Measurements from ENCODE around the gene ADCY4. TPM values are rescaled to one million over a fixed set of nuclear protein-coding genes. Genes with fewer than 3 reads are reported as not detected.
"Not testable (repeated sequence)": the region's sequence is repeated elsewhere in the genome, so short reads cannot be mapped to it uniquely, and the experiment has no call there.

ADCY4 gene
- under 1 TPM; 0.43 to 0.76 (median 0.53) TPM for total RNA-seq

DNA sequence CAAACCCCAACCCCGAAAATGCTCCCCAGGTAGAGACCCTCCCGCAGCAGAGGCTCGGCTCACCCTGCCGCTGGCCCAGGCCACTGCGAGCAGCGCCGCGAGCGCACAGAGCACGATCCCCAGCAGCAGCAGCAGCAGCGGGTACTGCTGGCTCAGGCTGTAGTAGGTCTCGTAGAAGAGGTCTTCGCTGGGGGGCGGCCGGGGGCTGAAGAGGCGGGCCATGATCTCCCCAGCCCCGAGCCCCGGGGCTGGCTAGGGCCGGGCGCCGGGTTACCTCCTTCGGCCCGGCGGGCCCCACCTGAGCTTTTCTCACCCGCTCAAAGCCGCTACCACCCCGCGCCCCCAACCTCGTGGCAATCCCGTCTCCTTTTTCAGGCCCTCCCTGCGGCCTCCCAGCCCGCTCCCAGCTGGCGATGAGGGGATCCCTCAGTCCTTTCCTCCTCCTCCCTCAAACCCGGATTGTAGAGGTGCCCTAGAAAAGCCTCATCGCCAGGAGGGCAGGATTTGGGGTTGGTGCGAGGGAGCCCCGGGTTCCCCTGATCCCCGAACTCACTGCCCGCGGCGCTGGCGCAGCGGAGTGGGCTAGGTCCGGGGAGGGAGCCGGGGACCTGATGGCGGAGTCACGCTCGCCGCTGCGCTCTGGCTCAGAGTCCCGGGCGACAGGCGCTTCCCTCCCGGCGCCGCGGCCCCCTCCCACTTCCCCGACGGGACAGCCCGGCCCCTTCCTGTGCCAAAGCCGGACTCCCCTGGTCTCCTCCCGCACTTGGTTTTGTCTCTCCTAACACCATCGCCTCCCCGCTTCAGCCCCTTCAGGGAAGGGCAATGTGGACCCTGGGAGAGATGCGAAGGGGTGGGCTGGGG is at the start of gene ADCY4:
Gene ADCY4 (minus strand): TSS at position 641 of the 861 bp plus-strand sequence. CDS start 419 bp downstream, at position 222.
- DNase-seq = no peak
- H3K9me3 Mint-ChIP-seq = no peaks in the 10 kb centered on the region
- ATAC-seq = peak; percentile 26 to 34
- H3K27me3 Mint-ChIP-seq (ENCODE audit: low read depth) = peaks cover 16% of the 10 kb centered on the region
- H3K36me3 Mint-ChIP-seq (ENCODE audit: insufficient read depth) = peaks cover 13% of the 10 kb centered on the region
- peaks cover 60% of the 10 kb centered on the region for H3K4me1 Mint-ChIP-seq (ENCODE audit: low read depth)
- peak within 1 kb of the TSS; percentile 59 for H3K4me3 Mint-ChIP-seq

DNA sequence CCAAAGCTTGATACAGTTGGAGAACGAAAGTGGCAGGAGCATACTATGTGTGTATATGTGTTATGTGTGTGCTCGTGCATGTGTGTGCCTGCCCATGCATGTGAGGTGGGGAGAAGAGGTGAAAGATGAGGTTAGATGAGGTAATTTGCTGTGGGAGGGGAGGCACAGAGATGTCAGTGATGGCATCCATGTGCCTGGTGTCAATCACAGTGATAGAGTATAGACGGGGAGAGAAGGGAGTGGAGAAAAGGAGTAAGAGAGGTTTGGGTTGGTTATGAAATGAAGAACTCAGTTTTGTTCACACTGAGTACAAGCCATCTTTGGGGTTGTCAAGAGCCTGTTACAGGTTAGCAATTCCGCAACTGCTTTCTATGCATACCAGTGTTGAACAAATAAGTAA is 49.3 kb upstream of the ADCY4 start:
- Mint-ChIP-seq H3K36me3 (ENCODE audit: insufficient read depth) (no peaks in the 10 kb centered on the region), H3K27me3 (ENCODE audit: low read depth) (peaks cover 7% of the 10 kb centered on the region), H3K4me3 (no peak overlapping the region), H3K9me3 (no peaks in the 10 kb centered on the region), H3K4me1 (ENCODE audit: low read depth) (no peaks in the 10 kb centered on the region)
- DNase-seq = no peak
- no peak for ATAC-seq

DNA sequence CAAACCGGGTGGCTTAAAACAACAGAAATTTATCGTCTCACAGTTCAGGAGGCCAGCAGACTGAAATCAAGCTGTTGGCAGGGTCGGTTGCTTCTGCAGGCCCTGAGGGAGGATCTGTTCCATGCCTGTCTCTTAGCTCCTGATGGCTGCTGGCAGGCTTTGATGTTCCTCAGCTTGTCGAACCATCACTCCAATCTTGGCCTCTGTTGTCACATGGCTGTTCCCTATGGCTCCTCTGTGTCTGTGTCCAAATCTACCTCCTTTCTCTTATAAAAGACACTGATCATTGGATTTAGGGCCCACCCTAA is 47.1 kb upstream of the ADCY4 start:
- no peak overlapping the region for H3K4me3 Mint-ChIP-seq
- no peaks in the 10 kb centered on the region for H3K36me3 Mint-ChIP-seq (ENCODE audit: insufficient read depth)
- DNase-seq (no peak), ATAC-seq (no peak)
- H3K9me3 Mint-ChIP-seq = no peaks in the 10 kb centered on the region
- no peaks in the 10 kb centered on the region for H3K4me1 Mint-ChIP-seq (ENCODE audit: low read depth)
- H3K27me3 Mint-ChIP-seq (ENCODE audit: low read depth) = peaks cover 7% of the 10 kb centered on the region

DNA sequence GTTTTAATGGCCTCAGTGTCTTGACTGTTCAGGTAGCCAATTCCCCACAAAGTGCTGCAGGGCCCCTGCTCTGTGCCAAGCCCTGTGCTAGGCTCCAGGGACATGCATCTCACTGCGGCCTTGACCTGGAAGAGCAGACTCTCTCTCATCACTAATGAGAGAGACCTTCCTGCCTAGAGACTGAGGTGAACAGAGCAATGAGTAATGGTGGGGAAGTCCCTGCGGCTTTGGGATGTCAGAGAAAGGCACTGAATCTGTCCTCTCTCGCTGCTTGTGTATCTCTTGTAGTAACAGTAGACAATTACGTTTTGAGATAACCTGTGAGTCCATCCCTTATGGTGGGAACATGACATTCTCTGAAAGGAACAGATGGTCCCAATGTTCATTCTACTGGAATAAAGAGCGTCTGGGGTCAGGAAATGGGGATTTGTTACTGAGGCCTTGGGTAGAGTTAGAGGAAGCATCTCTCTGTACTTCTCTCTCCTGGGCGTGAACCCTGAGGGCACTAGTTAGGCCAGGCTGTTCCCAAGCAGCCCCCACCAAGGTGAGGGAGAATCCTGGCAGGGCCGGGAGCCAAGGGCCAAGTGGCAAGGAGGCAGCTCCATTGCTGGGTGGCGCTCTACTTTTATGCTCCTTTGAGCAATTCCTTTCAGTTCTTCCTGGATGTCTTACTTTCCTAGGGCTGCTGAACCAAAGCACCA is 46.6 kb upstream of the ADCY4 start:
- no peaks in the 10 kb centered on the region for H3K36me3 Mint-ChIP-seq (ENCODE audit: insufficient read depth)
- H3K4me3 Mint-ChIP-seq = no peak overlapping the region
- peaks cover 7% of the 10 kb centered on the region for H3K27me3 Mint-ChIP-seq (ENCODE audit: low read depth)
- no peaks in the 10 kb centered on the region for H3K9me3 Mint-ChIP-seq
- ATAC-seq = peak; percentile 57 to 61
- DNase-seq = no peak
- H3K4me1 Mint-ChIP-seq (ENCODE audit: low read depth) = no peaks in the 10 kb centered on the region

DNA sequence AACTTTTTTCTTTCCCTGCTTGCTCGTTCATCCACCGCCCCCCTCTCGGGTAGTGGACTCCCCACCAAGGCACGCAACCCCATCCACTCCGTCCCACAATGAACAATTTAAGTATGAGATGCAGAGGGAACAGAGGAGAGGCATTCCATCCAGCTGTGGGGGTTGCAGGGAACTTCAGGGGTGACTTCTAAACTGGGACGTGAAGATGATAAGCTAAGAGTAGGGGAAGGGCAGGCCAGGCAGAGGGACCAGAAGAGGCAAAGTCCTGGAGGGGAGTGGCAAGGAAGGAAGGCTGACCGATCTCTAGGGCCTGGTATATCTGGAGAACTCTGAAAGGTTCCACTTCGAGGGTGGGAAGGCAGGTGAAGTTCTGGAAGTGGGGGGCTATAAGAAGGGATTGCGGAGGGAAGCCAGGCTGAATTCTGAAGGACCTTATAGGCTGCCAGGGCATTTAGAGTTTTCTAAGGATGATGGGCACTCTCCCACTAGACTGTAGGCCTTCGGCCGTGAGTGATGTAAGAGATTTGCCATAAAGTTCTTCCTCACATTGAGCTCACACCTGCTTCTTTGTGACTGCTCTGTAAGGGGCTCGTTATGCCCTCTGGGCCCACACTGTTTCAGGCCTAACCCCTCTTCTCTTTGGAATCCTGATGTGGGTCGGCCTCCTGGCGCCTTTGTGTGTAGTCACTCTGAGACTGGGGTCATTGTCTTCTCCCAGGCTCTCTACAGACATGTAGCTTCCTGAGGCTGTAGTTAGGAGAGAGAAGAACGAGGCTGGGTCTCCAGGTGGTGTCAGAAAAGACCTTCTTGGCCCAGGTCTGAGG is 45.2 kb upstream of the ADCY4 start:
- Mint-ChIP-seq H3K27me3 (ENCODE audit: low read depth) (peaks cover 7% of the 10 kb centered on the region), H3K36me3 (ENCODE audit: insufficient read depth) (no peaks in the 10 kb centered on the region), H3K9me3 (no peaks in the 10 kb centered on the region), H3K4me1 (ENCODE audit: low read depth) (no peaks in the 10 kb centered on the region), H3K4me3 (no peak overlapping the region)
- no peak for DNase-seq
- ATAC-seq = no peak

DNA sequence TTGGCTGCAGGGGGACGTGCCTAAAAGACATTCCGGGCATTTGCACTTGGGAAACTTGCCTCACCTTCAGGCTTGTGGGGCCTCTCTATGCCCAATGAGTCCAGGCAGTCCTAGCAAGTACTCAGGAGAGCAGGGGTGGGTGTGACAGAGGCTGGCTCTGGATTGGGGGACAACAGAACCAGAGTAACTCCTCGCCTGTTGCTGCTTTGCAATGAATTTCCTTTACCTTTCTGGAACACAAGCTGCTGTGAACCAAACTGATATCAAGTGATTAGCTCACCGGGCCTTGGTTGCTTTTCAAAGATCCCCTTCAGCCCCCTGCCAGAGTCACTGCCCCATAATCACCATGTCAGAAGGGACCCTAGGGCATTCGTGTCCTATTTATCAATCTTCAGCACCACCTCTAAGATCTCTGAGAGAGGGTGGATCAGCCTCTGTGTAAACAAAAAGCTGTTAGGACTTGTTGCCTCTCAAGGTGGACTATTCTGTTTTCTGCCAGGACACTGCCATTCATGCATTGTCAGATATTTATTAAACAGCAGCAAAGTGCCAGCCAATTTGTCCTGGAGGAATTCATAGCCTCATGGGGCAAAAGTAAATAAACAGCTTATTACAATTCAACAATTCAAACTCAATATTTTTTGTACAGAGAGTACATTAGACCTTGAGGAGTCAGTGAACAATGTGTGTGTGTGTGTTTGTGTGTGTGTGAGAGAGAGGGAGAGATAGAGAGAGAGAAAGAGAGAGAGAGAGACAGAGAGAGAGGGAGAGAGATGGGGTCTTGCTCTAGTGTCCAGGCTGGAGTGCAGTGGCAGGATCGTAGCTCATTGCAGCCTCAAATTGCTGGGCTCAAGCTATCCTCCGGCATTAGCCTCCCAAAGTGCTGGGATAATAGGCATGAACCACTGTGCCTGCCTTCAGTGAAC is 44.4 kb upstream of the ADCY4 start:
- no peak for DNase-seq
- H3K27me3 Mint-ChIP-seq (ENCODE audit: low read depth) = peaks cover 5% of the 10 kb centered on the region
- H3K4me1 Mint-ChIP-seq (ENCODE audit: low read depth) = no peaks in the 10 kb centered on the region
- no peaks in the 10 kb centered on the region for H3K9me3 Mint-ChIP-seq
- H3K4me3 Mint-ChIP-seq = no peak overlapping the region
- ATAC-seq = no peak
- no peaks in the 10 kb centered on the region for H3K36me3 Mint-ChIP-seq (ENCODE audit: insufficient read depth)

DNA sequence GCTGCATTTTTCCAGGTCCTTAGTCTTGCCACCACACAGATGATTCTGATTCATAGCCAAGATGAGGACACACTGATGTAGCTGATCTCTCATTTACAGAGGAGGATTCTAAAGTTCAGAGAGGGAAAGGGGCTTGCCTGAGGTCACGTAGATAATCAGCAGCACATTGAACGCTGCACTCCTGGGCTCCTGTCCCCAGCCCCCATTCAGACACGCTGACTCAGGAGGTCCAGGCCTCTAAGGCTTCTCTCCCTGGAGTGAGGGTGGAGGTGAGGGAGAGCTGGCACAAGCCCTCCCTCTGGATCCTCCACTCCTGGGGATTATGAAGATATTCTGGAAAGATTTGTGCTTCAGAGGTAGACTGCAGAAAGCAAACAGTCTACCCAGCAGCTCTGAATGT is 43.5 kb upstream of the ADCY4 start:
- no peak for ATAC-seq

DNA sequence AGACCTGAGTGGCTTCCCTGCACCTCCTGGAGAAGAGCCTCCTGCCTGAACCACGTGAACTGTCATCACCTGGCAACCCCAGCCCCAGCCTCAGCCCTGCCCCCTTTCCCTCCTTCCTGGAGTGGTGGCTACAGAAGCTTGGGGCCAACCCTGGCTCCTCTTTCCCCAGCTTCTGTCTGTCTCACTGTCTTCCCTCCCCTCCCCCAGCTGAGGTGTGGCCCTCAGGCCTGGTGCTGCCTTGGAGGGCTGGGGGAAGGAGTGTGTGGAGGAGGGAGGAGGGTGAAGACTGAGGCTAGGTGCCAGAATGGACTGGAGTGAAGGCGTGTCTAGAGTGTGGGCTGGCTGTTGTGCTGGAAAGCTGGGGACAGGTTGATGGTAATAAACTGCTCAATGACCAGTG is 42.8 kb upstream of the ADCY4 start:
- no peaks in the 10 kb centered on the region for H3K4me1 Mint-ChIP-seq (ENCODE audit: low read depth)
- H3K9me3 Mint-ChIP-seq = no peaks in the 10 kb centered on the region
- ATAC-seq = no peak

More for the DNA sequence above, 43.5 kb upstream of the ADCY4 start:
- H3K4me1 Mint-ChIP-seq (ENCODE audit: low read depth) = no peaks in the 10 kb centered on the region
- H3K27me3 Mint-ChIP-seq (ENCODE audit: low read depth) = peaks cover 6% of the 10 kb centered on the region
- DNase-seq = no peak
- no peaks in the 10 kb centered on the region for H3K36me3 Mint-ChIP-seq (ENCODE audit: insufficient read depth)
- H3K9me3 Mint-ChIP-seq = no peaks in the 10 kb centered on the region
- no peak overlapping the region for H3K4me3 Mint-ChIP-seq

DNA sequence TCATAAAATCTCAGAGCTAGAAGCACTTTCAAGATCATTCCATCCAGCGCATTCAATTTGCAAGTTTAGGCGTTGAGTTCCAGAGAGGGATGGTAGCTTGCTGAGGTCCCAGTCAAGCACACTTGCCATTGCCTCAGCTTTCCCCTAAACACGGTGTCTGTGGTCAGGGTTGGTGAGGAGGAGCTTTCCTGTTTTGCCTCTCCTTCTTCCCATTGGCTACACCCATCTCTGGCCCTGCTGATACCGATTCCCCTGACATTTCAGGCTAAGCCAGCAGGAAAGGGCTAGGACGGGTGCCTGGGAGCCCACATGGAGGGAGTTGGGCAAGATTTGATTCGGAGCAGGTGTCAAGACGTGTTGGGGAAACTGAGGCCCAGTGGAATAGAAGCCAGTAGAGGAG is 42.3 kb upstream of the ADCY4 start:
- no peaks in the 10 kb centered on the region for H3K4me1 Mint-ChIP-seq (ENCODE audit: low read depth)
- ATAC-seq (no peak), DNase-seq (no peak)
- no peaks in the 10 kb centered on the region for H3K9me3 Mint-ChIP-seq
- no peaks in the 10 kb centered on the region for H3K36me3 Mint-ChIP-seq (ENCODE audit: insufficient read depth)
- peaks cover 7% of the 10 kb centered on the region for H3K27me3 Mint-ChIP-seq (ENCODE audit: low read depth)
- no peak overlapping the region for H3K4me3 Mint-ChIP-seq

More for the DNA sequence above, 42.8 kb upstream of the ADCY4 start:
- Mint-ChIP-seq H3K36me3 (ENCODE audit: insufficient read depth) (no peaks in the 10 kb centered on the region), H3K4me3 (no peak overlapping the region), H3K27me3 (ENCODE audit: low read depth) (peaks cover 7% of the 10 kb centered on the region)
- no peak for DNase-seq

DNA sequence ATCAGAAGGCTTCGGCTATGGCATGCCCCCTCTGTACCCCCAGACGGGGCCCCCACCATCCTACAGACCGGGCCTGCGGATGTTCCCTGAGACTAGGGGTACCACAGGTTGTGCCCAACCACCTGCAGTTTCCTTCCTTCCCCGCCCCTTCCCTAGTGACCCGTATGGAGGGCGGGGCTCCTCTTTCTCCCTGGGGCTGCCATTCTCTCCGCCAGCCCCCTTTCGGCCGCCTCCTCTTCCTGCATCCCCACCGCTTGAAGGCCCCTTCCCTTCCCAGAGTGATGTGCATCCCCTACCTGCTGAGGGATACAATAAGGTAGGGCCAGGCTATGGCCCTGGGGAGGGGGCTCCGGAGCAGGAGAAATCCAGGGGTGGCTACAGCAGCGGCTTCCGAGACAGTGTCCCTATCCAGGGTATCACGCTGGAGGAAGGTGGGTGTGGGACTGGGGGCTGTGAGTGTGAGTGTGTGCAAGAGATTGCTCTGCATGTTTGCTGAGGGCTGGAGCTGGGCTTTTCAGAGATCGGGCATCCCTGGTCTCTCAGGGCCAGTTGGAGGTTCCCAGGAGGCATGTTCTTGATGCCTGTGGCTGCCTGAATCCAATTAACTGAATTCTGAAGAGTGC is 41.7 kb upstream of the ADCY4 start:
- no peak for ATAC-seq
- H3K4me1 Mint-ChIP-seq (ENCODE audit: low read depth) = no peaks in the 10 kb centered on the region
- H3K27me3 Mint-ChIP-seq (ENCODE audit: low read depth) = peaks cover 8% of the 10 kb centered on the region
- no peak for DNase-seq
- H3K36me3 Mint-ChIP-seq (ENCODE audit: insufficient read depth) = no peaks in the 10 kb centered on the region
- no peaks in the 10 kb centered on the region for H3K9me3 Mint-ChIP-seq
- H3K4me3 Mint-ChIP-seq = no peak overlapping the region

DNA sequence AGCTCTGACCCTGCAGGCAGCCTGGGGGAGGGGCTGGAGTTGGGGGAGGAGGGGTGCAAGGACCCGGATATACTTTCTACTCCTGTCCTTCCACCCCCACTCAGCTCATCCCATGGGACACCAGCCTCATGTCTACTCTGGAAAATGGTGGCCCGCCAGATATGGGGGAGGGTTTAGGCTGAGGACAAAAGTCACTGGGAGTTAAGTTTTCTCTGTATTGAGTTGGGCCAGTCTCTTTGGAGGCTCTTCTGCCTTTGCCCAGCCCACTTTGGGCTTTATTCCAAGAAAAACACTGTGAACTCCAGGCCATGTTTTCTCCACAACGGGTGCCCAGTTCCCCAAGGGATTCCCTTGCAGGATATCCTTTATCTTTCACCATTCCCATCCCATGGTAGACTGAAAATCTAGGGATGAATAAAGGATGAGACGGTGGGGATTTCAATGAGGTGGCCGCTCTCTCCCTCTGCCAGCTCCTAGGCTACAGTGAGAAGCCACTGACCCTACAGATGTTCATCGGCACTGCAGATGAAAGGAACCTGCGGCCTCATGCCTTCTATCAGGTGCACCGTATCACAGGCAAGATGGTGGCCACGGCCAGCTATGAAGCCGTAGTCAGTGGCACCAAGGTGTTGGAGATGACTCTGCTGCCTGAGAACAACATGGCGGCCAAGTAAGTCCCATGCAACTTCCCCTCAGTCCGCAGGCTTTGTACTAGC is 38.0 kb upstream of the ADCY4 start:
- no peak for DNase-seq
- no peak for ATAC-seq
- Mint-ChIP-seq H3K27me3 (ENCODE audit: low read depth) (peaks cover 17% of the 10 kb centered on the region), H3K4me3 (no peak overlapping the region), H3K9me3 (no peaks in the 10 kb centered on the region), H3K36me3 (ENCODE audit: insufficient read depth) (no peaks in the 10 kb centered on the region), H3K4me1 (ENCODE audit: low read depth) (peaks cover 6% of the 10 kb centered on the region)

DNA sequence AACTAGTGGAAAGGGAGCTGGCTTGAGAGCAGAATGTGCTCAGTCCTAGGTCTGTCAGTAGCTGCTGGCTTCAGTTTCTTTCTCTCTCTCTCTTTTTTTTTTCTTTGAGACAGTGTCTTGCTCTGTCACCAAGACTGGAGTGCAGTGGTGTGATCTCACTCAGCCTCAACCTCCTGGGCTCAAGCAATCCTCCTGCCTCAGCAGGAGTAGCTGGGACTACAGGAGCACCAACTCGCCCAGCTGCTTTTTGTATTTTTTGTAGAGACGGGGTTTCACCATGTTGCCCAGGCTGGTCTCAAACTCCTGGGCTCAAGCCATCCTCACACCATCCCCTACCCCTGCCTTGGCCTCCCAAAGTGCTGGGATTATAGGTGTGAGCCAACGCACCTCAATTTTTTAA is 36.7 kb upstream of the ADCY4 start:
- Mint-ChIP-seq H3K4me1 (ENCODE audit: low read depth) (peaks cover 19% of the 10 kb centered on the region), H3K27me3 (ENCODE audit: low read depth) (peaks cover 29% of the 10 kb centered on the region)
- H3K36me3 Mint-ChIP-seq (ENCODE audit: insufficient read depth); DNase-seq; H3K4me3 Mint-ChIP-seq; ATAC-seq; H3K9me3 Mint-ChIP-seq: not testable (repeated sequence)

DNA sequence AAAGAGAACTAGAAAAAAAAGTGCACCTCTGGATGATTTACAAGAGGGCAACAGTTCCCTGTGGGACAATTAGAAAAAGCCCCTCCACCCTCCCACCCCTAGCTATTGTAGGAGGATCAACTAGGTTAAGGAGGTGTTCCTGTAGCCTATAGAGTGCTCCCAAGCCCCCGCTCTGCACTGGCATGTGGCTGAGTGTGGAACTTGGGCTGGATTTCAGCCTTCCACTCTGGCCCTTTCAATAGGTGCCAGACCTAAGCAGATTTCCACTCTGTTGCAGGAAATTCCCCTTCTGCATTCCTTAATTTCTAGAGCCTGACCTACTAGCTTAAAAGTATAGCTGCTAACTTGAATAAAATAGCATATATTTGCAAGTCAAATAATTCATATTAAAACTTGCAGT is 35.9 kb upstream of the ADCY4 start:
- ATAC-seq (no peak), DNase-seq (no peak)
- H3K4me1 Mint-ChIP-seq (ENCODE audit: low read depth) = peaks cover 22% of the 10 kb centered on the region
- no peaks in the 10 kb centered on the region for H3K9me3 Mint-ChIP-seq
- no peak overlapping the region for H3K4me3 Mint-ChIP-seq
- H3K27me3 Mint-ChIP-seq (ENCODE audit: low read depth) = peaks cover 33% of the 10 kb centered on the region
- H3K36me3 Mint-ChIP-seq (ENCODE audit: insufficient read depth) = no peaks in the 10 kb centered on the region
